ENCODE results near the gene SPTBN5.
A peak's percentile ranks its signal among the peaks of the same experiment; 100 is the strongest.

Gene SPTBN5

DNA sequence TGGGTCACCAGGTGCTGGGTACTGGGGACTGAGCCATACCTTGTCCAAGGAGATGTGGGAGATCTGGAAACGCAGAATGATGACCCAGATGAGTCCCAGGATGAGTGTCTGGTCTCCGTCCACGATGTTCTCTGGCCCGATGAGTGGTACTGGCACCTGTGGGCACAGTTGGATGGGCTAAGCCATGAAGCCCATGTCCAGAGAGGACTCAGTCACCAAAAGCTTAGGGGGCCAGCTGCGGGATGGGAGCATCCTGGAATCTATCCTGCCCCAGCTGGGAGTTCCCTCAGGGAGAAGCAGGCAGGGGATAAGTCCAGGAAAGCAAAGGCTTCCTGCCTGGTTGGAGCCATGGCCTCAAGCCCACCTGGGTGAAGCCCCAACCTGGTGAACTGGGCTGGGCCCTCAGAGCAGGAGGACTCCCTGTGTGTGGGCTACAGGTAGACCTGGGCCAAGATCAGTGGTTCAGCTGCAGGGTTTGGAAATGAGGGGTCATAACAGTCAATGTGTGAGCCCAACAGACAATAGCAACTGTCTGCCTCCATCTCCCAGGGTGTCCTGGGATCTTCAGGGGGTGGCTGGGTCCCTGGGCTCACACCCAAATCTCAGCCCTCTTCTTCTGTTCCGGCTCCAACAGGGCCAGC, 3.7 kb downstream of the SPTBN5 start:
- H3K79me1 ChIP-seq (replicated peaks; ENCODE audit: low read length, poor library complexity, severe bottlenecking), result no peaks in the 10 kb centered on the region
- no peak overlapping the region for H3K27ac ChIP-seq (ENCODE audit: low read length, poor library complexity, severe bottlenecking)
- H3K9me3 ChIP-seq (ENCODE audit: control insufficient read depth, low read length), result no peaks in the 10 kb centered on the region
- no peak overlapping the region for H4K91ac ChIP-seq (ENCODE audit: low read length)
- no peak overlapping the region for H2BK15ac ChIP-seq (ENCODE audit: low read depth, poor library complexity, severe bottlenecking)
- no peak overlapping the region for H2AK5ac ChIP-seq (ENCODE audit: low read length, severe bottlenecking)
- no peak overlapping the region for H2AFZ ChIP-seq (ENCODE audit: low read depth, low read length)
- H3K9ac ChIP-seq (ENCODE audit: low read length), result no peak overlapping the region
- no peak overlapping the region for H3K4ac ChIP-seq (ENCODE audit: low read depth in 1 of 2, low read length in 2 of 2)
- H2BK5ac ChIP-seq (ENCODE audit: low read depth, low read length, poor library complexity, severe bottlenecking), result no peak overlapping the region
- H2BK12ac ChIP-seq (ENCODE audit: low read length in 2 of 2), result no peak overlapping the region
- H4K8ac ChIP-seq (ENCODE audit: low read length), result no peak overlapping the region
- no peak overlapping the region for H3K14ac ChIP-seq (ENCODE audit: low read length in 2 of 2)
- H3K18ac ChIP-seq (ENCODE audit: low read depth in 1 of 2, low read length in 2 of 2), result no peak overlapping the region
- H3K4me1 ChIP-seq (ENCODE audit: control insufficient read depth, insufficient read depth, low read depth, low read length), result peaks cover 43% of the 10 kb centered on the region
- H3K36me3 ChIP-seq (ENCODE audit: control insufficient read depth in 1 of 2, insufficient read depth in 2 of 2, low read depth in 1 of 2, low read length in 2 of 2), result peaks cover 0 to 27% of the 10 kb centered on the region in 2 experiments
- WGBS, result 95% methylated on average over 6 of the region's 6 CpGs
- DNase-seq, result no peak
- no peak overlapping the region for H3K4me2 ChIP-seq (ENCODE audit: low read length, poor library complexity, severe bottlenecking)
- H3K4me3 ChIP-seq (ENCODE audit: insufficient read depth in 1 of 2, low read depth in 1 of 2, low read length in 2 of 2), result no peak overlapping the region
- no peak overlapping the region for H3K23ac ChIP-seq (ENCODE audit: low read length in 2 of 2)
- H2BK120ac ChIP-seq (ENCODE audit: low read depth, low read length), result no peak overlapping the region
- peaks cover 0 to 30% of the 10 kb centered on the region in 2 experiments for H3K27me3 ChIP-seq (ENCODE audit: control insufficient read depth in 1 of 2, insufficient read depth in 1 of 2, low read length in 2 of 2)

GRCh38 chr15:41888662-41889253, 5.1 kb downstream of the SPTBN5 start:
- Histone ChIP-seq H3K9ac (ENCODE audit: low read length) (no peak overlapping the region), H2AFZ (ENCODE audit: low read depth, low read length) (no peak overlapping the region), H3K27ac (ENCODE audit: low read length, poor library complexity, severe bottlenecking) (no peak overlapping the region), H2AK5ac (ENCODE audit: low read length, severe bottlenecking) (no peak overlapping the region), H2BK15ac (ENCODE audit: low read depth, poor library complexity, severe bottlenecking) (no peak overlapping the region), H3K4me2 (ENCODE audit: low read length, poor library complexity, severe bottlenecking) (no peak overlapping the region), H3K23ac (ENCODE audit: low read length in 2 of 2) (no peak overlapping the region), H4K91ac (ENCODE audit: low read length) (no peak overlapping the region), H3K18ac (ENCODE audit: low read depth in 1 of 2, low read length in 2 of 2) (no peak overlapping the region), H3K36me3 (ENCODE audit: control insufficient read depth in 1 of 2, insufficient read depth in 2 of 2, low read depth in 1 of 2, low read length in 2 of 2) (peaks cover 0 to 27% of the 10 kb centered on the region in 2 experiments), H3K4me3 (ENCODE audit: insufficient read depth in 1 of 2, low read depth in 1 of 2, low read length in 2 of 2) (no peak overlapping the region), H3K27me3 (ENCODE audit: control insufficient read depth in 1 of 2, insufficient read depth in 1 of 2, low read length in 2 of 2) (peaks cover 0 to 30% of the 10 kb centered on the region in 2 experiments), H3K14ac (ENCODE audit: low read length in 2 of 2) (no peak overlapping the region), H4K8ac (ENCODE audit: low read length) (no peak overlapping the region), H2BK5ac (ENCODE audit: low read depth, low read length, poor library complexity, severe bottlenecking) (no peak overlapping the region), H3K9me3 (ENCODE audit: control insufficient read depth, low read length) (no peaks in the 10 kb centered on the region), H3K4ac (ENCODE audit: low read depth in 1 of 2, low read length in 2 of 2) (no peak overlapping the region), H2BK120ac (ENCODE audit: low read depth, low read length) (no peak overlapping the region), H3K79me1 (replicated peaks; ENCODE audit: low read length, poor library complexity, severe bottlenecking) (no peaks in the 10 kb centered on the region), H2BK12ac (ENCODE audit: low read length in 2 of 2) (no peak overlapping the region), H3K4me1 (ENCODE audit: control insufficient read depth, insufficient read depth, low read depth, low read length) (peaks cover 29% of the 10 kb centered on the region)
- no peak for DNase-seq
- WGBS, result 85% methylated on average over 7 of the region's 7 CpGs

DNA sequence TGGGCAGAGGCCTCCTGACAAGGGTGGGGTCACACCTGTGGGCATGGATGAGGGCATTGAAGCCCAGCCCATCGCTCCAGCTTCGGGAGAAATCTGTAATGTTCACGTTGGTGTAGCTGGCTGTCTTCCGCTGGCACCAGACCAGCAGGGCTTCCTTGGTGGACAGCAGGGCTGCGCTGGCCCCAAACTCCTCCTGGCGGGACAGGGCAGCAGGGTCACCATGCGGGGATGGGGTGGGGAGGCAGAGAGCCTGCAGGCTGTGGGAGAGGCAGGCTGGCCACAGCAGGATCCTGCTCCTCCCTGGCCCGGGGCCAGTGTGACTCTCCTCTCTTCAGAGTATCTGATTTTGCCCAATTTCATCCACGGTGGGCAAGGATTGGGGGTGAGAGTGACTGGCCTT, 6.0 kb downstream of the SPTBN5 start:
- Histone ChIP-seq H3K4me3 (ENCODE audit: insufficient read depth in 1 of 2, low read depth in 1 of 2, low read length in 2 of 2) (no peak overlapping the region), H2BK5ac (ENCODE audit: low read depth, low read length, poor library complexity, severe bottlenecking) (no peak overlapping the region), H3K36me3 (ENCODE audit: control insufficient read depth in 1 of 2, insufficient read depth in 2 of 2, low read depth in 1 of 2, low read length in 2 of 2) (peaks cover 0 to 33% of the 10 kb centered on the region in 2 experiments), H3K4me2 (ENCODE audit: low read length, poor library complexity, severe bottlenecking) (no peak overlapping the region), H4K91ac (ENCODE audit: low read length) (no peak overlapping the region), H2BK15ac (ENCODE audit: low read depth, poor library complexity, severe bottlenecking) (no peak overlapping the region), H3K4ac (ENCODE audit: low read depth in 1 of 2, low read length in 2 of 2) (no peak overlapping the region), H3K79me1 (replicated peaks; ENCODE audit: low read length, poor library complexity, severe bottlenecking) (no peaks in the 10 kb centered on the region), H4K8ac (ENCODE audit: low read length) (no peak overlapping the region), H3K9ac (ENCODE audit: low read length) (no peak overlapping the region), H3K23ac (ENCODE audit: low read length in 2 of 2) (no peak overlapping the region), H2BK120ac (ENCODE audit: low read depth, low read length) (no peak overlapping the region), H3K14ac (ENCODE audit: low read length in 2 of 2) (peak overlapping the region in 1 of 2 experiments; percentile 27), H3K4me1 (ENCODE audit: control insufficient read depth, insufficient read depth, low read depth, low read length) (peaks cover 25% of the 10 kb centered on the region), H2BK12ac (ENCODE audit: low read length in 2 of 2) (no peak overlapping the region), H3K9me3 (ENCODE audit: control insufficient read depth, low read length) (no peaks in the 10 kb centered on the region), H2AK5ac (ENCODE audit: low read length, severe bottlenecking) (no peak overlapping the region), H3K18ac (ENCODE audit: low read depth in 1 of 2, low read length in 2 of 2) (no peak overlapping the region), H3K27ac (ENCODE audit: low read length, poor library complexity, severe bottlenecking) (no peak overlapping the region), H2AFZ (ENCODE audit: low read depth, low read length) (no peak overlapping the region), H3K27me3 (ENCODE audit: control insufficient read depth in 1 of 2, insufficient read depth in 1 of 2, low read length in 2 of 2) (peaks cover 0 to 35% of the 10 kb centered on the region in 2 experiments)
- WGBS, result 95% methylated on average over 9 of the region's 9 CpGs
- DNase-seq, result no peak

DNA sequence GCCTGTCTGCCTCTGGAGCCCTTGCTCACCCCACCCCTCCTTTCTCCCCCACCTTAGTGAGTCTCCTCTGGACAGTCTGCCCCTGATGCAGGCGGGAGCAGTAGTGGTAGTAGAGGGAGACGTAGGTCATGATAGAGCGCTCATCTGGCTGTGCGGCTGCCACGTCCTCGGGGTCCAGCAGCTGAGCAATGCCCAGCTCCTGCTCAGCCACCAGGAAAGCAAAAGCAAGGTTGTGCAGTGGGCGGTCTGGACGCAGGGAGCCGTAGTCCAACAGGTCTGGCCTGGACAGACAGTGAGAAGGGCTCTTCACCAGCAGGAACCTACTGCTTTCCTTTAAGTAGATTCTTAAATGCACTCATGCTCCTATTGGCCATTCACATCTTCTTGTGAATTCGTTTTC, 6.7 kb downstream of the SPTBN5 start:
- 95% methylated on average over 10 of the region's 10 CpGs for WGBS
- no peak overlapping the region for H3K27ac ChIP-seq (ENCODE audit: low read length, poor library complexity, severe bottlenecking)

More for the DNA sequence above, 6.7 kb downstream of the SPTBN5 start:
- no peak overlapping the region for H3K18ac ChIP-seq (ENCODE audit: low read depth in 1 of 2, low read length in 2 of 2)
- H2BK15ac ChIP-seq (ENCODE audit: low read depth, poor library complexity, severe bottlenecking), result no peak overlapping the region
- no peak overlapping the region for H3K9ac ChIP-seq (ENCODE audit: low read length)
- no peak overlapping the region for H2BK5ac ChIP-seq (ENCODE audit: low read depth, low read length, poor library complexity, severe bottlenecking)
- H3K79me1 ChIP-seq (replicated peaks; ENCODE audit: low read length, poor library complexity, severe bottlenecking), result no peaks in the 10 kb centered on the region
- H3K14ac ChIP-seq (ENCODE audit: low read length in 2 of 2), result no peak overlapping the region
- peaks cover 0 to 42% of the 10 kb centered on the region in 2 experiments for H3K27me3 ChIP-seq (ENCODE audit: control insufficient read depth in 1 of 2, insufficient read depth in 1 of 2, low read length in 2 of 2)
- H2AK5ac ChIP-seq (ENCODE audit: low read length, severe bottlenecking), result no peak overlapping the region
- peak overlapping the region; percentile 2 for H4K91ac ChIP-seq (ENCODE audit: low read length)
- H3K4me1 ChIP-seq (ENCODE audit: control insufficient read depth, insufficient read depth, low read depth, low read length), result peaks cover 24% of the 10 kb centered on the region
- peaks cover 0 to 33% of the 10 kb centered on the region in 2 experiments for H3K36me3 ChIP-seq (ENCODE audit: control insufficient read depth in 1 of 2, insufficient read depth in 2 of 2, low read depth in 1 of 2, low read length in 2 of 2)
- H2BK12ac ChIP-seq (ENCODE audit: low read length in 2 of 2), result no peak overlapping the region
- no peak overlapping the region for H3K4ac ChIP-seq (ENCODE audit: low read depth in 1 of 2, low read length in 2 of 2)
- H3K9me3 ChIP-seq (ENCODE audit: control insufficient read depth, low read length), result no peaks in the 10 kb centered on the region
- no peak overlapping the region for H2BK120ac ChIP-seq (ENCODE audit: low read depth, low read length)
- H3K4me3 ChIP-seq (ENCODE audit: insufficient read depth in 1 of 2, low read depth in 1 of 2, low read length in 2 of 2), result no peak overlapping the region
- H3K23ac ChIP-seq (ENCODE audit: low read length in 2 of 2), result no peak overlapping the region
- H3K4me2 ChIP-seq (ENCODE audit: low read length, poor library complexity, severe bottlenecking), result no peak overlapping the region
- H2AFZ ChIP-seq (ENCODE audit: low read depth, low read length), result no peak overlapping the region
- H4K8ac ChIP-seq (ENCODE audit: low read length), result no peak overlapping the region
- no peak for DNase-seq
